CD14-positive monocyte (primary cell): ENCODE measurements around the gene DES. TPM values are rescaled to one million over a fixed set of nuclear protein-coding genes. Genes with fewer than 3 reads are reported as not detected.
A peak's percentile ranks its signal among the peaks of the same experiment; 100 is the strongest.

Experiments used
- DNase-seq, 3 donors: peaks; one replicate each; pipeline ENCODE4 v3.0.0-alpha.2; 2011 to 2022
- H2AFZ ChIP-seq: 2 replicates; pipeline ENCODE4 v1.6.0; 2012; ENCODE audit warnings: mild to moderate bottlenecking, low read depth, low read length, inconsistent platforms; ENCODE audit not compliant: insufficient read depth, poor library complexity, severe bottlenecking
- H3K27ac ChIP-seq, 2 donors: 1 replicate in 1 of 2; 2 replicates in 1 of 2; pipeline ENCODE4 v1.5.1; 2012 to 2013; ENCODE audit warnings: low read length in 2 of 2, control low read depth in 1 of 2, inconsistent platforms in 1 of 2, low read depth in 1 of 2, mild to moderate bottlenecking in 1 of 2
- H3K27me3 ChIP-seq, 2 donors: one replicate each; pipeline versions ENCODE4 v1.6.0 to v1.6.1; 2011 to 2013; ENCODE audit warnings: low read length in 2 of 2; ENCODE audit not compliant: control insufficient read depth in 2 of 2, insufficient read depth in 2 of 2
- H3K36me3 ChIP-seq, 2 donors: replicated peaks in 1 of 2; 1 replicate in 1 of 2; 2 replicates in 1 of 2; pipeline versions ENCODE4 v1.5.1 to v1.6.1; 2012 to 2013; ENCODE audit warnings: low read length in 2 of 2, control low read depth in 1 of 2, inconsistent platforms in 1 of 2, mild to moderate bottlenecking in 1 of 2; ENCODE audit not compliant: insufficient read depth in 2 of 2, control insufficient read depth in 1 of 2
- H3K4me1 ChIP-seq, 2 donors: 1 replicate in 1 of 2; 2 replicates in 1 of 2; pipeline versions ENCODE4 v1.5.1 to v1.6.1; 2012 to 2013; ENCODE audit warnings: low read length in 2 of 2, control low read depth in 1 of 2, inconsistent platforms in 1 of 2, mild to moderate bottlenecking in 1 of 2, moderate library complexity in 1 of 2; ENCODE audit not compliant: insufficient read depth in 2 of 2, control insufficient read depth in 1 of 2
- H3K4me2 ChIP-seq: replicated peaks from 2 replicates; pipeline ENCODE3; 2012; ENCODE audit warnings: low read length, moderate library complexity, mild to moderate bottlenecking; ENCODE audit not compliant: poor library complexity, severe bottlenecking; ENCODE audit errors: extremely low read depth
- H3K4me3 ChIP-seq, 3 experiments: fragments of 200-600 bp in 1 of 3; sonication (generic) in 1 of 3; replicated peaks in 1 of 3; 1 replicate in 2 of 3; 2 replicates in 1 of 3; pipeline ENCODE4 v1.5.1; 2011 to 2013; ENCODE audit warnings: low read length in 3 of 3, mild to moderate bottlenecking in 3 of 3, control low read depth in 2 of 3, low read depth in 2 of 3, inconsistent platforms in 1 of 3, moderate library complexity in 1 of 3
- H3K79me2 ChIP-seq: 2 replicates; pipeline ENCODE4 v1.6.0; 2012; ENCODE audit warnings: mild to moderate bottlenecking, control low read depth, inconsistent platforms, low read length, moderate library complexity; ENCODE audit not compliant: insufficient read depth
- H3K9ac ChIP-seq: 2 replicates; pipeline ENCODE4 v1.6.0; 2017; ENCODE audit warnings: low read length, mild to moderate bottlenecking; ENCODE audit not compliant: insufficient read depth, poor library complexity, severe bottlenecking
- H3K9me3 ChIP-seq, 2 donors: replicated peaks in 1 of 2; 1 replicate in 1 of 2; 2 replicates in 1 of 2; pipeline versions ENCODE4 v1.5.1 to v1.6.1; 2012 to 2013; ENCODE audit warnings: low read length in 2 of 2, control low read depth in 1 of 2; ENCODE audit not compliant: control insufficient read depth in 1 of 2, insufficient read depth in 1 of 2
- H4K20me1 ChIP-seq: 2 replicates; pipeline ENCODE4 v1.6.0; 2012; ENCODE audit warnings: mild to moderate bottlenecking, low read length, control low read depth, moderate library complexity; ENCODE audit not compliant: insufficient read depth
- H3K27ac Mint-ChIP-seq, 7 donors: one replicate each; pipeline ENCODE4 v1.8.0; 2020; ENCODE audit warnings: mild to moderate bottlenecking in 7 of 7, mixed read lengths in 7 of 7, moderate library complexity in 6 of 7, inconsistent platforms in 2 of 7
- H3K27me3 Mint-ChIP-seq, 3 donors: one replicate each; pipeline ENCODE4 v1.8.0; 2021 to 2022; ENCODE audit warnings: low read depth in 3 of 3, mild to moderate bottlenecking in 3 of 3, mixed read lengths in 3 of 3, moderate library complexity in 3 of 3, inconsistent platforms in 1 of 3
- H3K36me3 Mint-ChIP-seq, 2 donors: one replicate each; pipeline ENCODE4 v1.8.0; 2020; ENCODE audit warnings: mixed read lengths in 2 of 2, inconsistent platforms in 1 of 2, mild to moderate bottlenecking in 1 of 2
- H3K4me1 Mint-ChIP-seq: one replicate; pipeline ENCODE4 v1.8.0; 2020; ENCODE audit warnings: mild to moderate bottlenecking, mixed read lengths
- H3K4me3 Mint-ChIP-seq, 2 donors: one replicate each; pipeline ENCODE4 v1.8.0; 2020; ENCODE audit warnings: mild to moderate bottlenecking in 2 of 2, mixed read lengths in 2 of 2, moderate library complexity in 1 of 2
- H3K9me3 Mint-ChIP-seq, 7 donors: one replicate each; pipeline ENCODE4 v1.8.0; 2020 to 2022; ENCODE audit warnings: mixed read lengths in 7 of 7, mild to moderate bottlenecking in 6 of 7, moderate library complexity in 6 of 7, inconsistent platforms in 2 of 7
- CTCF ChIP-seq: fragments of 200-600 bp; IDR thresholded peaks from one replicate; pipeline ENCODE4 v1.8.0; 2022; ENCODE audit warnings: antibody characterized with exemption, mild to moderate bottlenecking
- WGBS: methylation state at CpG from one replicate; pipeline ENCODE4 v1.1.5; 2013; ENCODE audit warnings: missing lambda C conversion rate; ENCODE audit not compliant: insufficient coverage; 5-methylcytosine and 5-hydroxymethylcytosine counted together
- intact Hi-C, 2 donors: fragments of 100-400 bp; cut with micrococcal nuclease; formaldehyde crosslinking; loops; one replicate each; pipeline versions ENCODE4 v1.15.0 to v1.15.1; 2023
- polyA plus RNA-seq, 3 donors: library from polyadenylated mRNA; depleted of rRNA in 1 of 3; unstranded in 2 of 3; stranded (reverse) in 1 of 3; fragments of 300-500 nt in 2 of 3; fragments of >200 nt in 1 of 3; fragmentation: Illumina TruSeq in 2 of 3; gene quantifications; 1 replicate in 2 of 3; 2 replicates in 1 of 3; pipeline ENCODE4 v1.2.3, GENCODE V29; 2012 to 2021

The DES gene
- polyA plus RNA-seq, 3 donors: 2.4 to 4.0 (median 2.4) TPM

- H3K4me3 Mint-ChIP-seq: no peak overlapping the region
- H3K4me1 ChIP-seq: no peaks in the 10 kb centered on the region
- peaks cover 15 to 33% of the 10 kb centered on the region in 2 donors for H3K27me3 ChIP-seq
- no peaks in the 10 kb centered on the region for H3K79me2 ChIP-seq
- peaks cover 27 to 51% (median 41%) of the 10 kb centered on the region in 3 donors for H3K27me3 Mint-ChIP-seq
- H3K9ac ChIP-seq: no peak overlapping the region
- no peak for DNase-seq
- H3K36me3 Mint-ChIP-seq: no peaks in the 10 kb centered on the region
- no peaks in the 10 kb centered on the region for H3K4me1 Mint-ChIP-seq
- H3K4me3 ChIP-seq: no peak overlapping the region
- H2AFZ ChIP-seq: no peak overlapping the region
- no peak overlapping the region for H3K27ac Mint-ChIP-seq
- H3K4me2 ChIP-seq: no peak overlapping the region
- H3K36me3 ChIP-seq: no peaks in the 10 kb centered on the region
- H3K9me3 Mint-ChIP-seq: peaks cover 0 to 10% (median 0%) of the 10 kb centered on the region in 7 donors
- H3K9me3 ChIP-seq: peaks cover 0 to 7% of the 10 kb centered on the region in 2 donors
- H3K27ac ChIP-seq: no peak overlapping the region
- WGBS: 74% methylated on average over 6 of the region's 9 CpGs
- H4K20me1 ChIP-seq: no peaks in the 10 kb centered on the region
- intact Hi-C loops: no loop called here
- no peak for TF ChIP-seq CTCF
Observed at GRCh38 chr2:219430633-219431615, 12.7 kb downstream of the DES start.

GRCh38 chr2:219433666-219434467 is 15.7 kb downstream of the DES start:
- no peak overlapping the region for H2AFZ ChIP-seq
- intact Hi-C loops: no loop called here
- Mint-ChIP-seq H3K4me1 (no peaks in the 10 kb centered on the region), H3K27me3 (peaks cover 6 to 42% (median 32%) of the 10 kb centered on the region in 3 donors), H3K27ac (no peak overlapping the region), H3K9me3 (peaks cover 0 to 10% (median 0%) of the 10 kb centered on the region in 7 donors), H3K36me3 (no peaks in the 10 kb centered on the region), H3K4me3 (peak overlapping the region in 1 of 2 donors; percentile 63)
- TF ChIP-seq CTCF: peak; percentile 41
- H3K36me3 ChIP-seq: no peaks in the 10 kb centered on the region
- H3K9me3 ChIP-seq: peaks cover 0 to 7% of the 10 kb centered on the region in 2 donors
- H3K4me3 ChIP-seq: no peak overlapping the region
- WGBS: 73% methylated on average over 11 of the region's 16 CpGs
- no peak overlapping the region for H3K4me2 ChIP-seq
- peak in 1 of 3 donors; percentile 8 for DNase-seq
- H3K79me2 ChIP-seq: no peaks in the 10 kb centered on the region
- H4K20me1 ChIP-seq: no peaks in the 10 kb centered on the region
- H3K9ac ChIP-seq: no peak overlapping the region
- H3K4me1 ChIP-seq: no peaks in the 10 kb centered on the region
- H3K27me3 ChIP-seq: peaks cover 17 to 59% of the 10 kb centered on the region in 2 donors
- H3K27ac ChIP-seq: no peak overlapping the region
